GM19238 (cell line): ENCODE results near the gene UBE2Q1.

Experiments used
- DNase-seq: peaks from one replicate; pipeline ENCODE4 v3.0.0; 2011; ENCODE audit warnings: low spot score; ENCODE audit not compliant: insufficient read length

The UBE2Q1 gene

DNA sequence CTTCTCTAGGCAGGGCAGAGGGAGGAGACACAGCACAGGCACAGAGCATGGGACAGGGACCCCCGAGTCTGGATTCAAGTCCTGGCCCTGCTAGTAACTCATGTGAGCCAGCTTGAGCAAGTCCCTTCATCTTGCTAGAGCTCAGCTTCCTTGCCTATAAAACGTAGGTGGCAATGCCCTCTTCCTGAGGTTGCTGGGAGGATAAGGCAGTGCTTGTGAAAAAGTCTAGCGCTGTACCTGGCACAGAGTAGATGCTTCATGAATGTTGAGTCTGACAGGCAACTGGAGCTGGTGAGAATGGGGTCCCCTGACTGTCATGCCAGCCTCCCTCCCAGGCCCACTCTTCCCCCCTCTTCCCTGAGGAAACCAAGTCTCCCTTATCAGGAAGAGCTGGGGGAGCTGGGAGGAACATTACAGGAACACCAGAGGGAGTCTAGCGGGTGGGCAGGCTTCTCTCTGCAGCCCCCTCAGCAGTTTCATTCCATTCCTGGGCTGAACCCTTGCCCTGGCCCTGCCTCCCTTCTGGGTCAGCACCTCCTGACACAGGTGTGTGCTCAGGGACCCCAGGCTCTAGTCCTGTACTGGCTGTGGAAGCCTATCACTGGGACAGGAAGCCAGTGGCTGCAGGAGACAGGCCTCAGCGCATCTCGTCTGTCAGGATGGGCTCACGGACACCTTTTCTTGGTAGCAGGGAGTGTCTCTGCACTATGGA lies 19.0 kb upstream of the UBE2Q1 start:
- DNase-seq: no peak

DNA sequence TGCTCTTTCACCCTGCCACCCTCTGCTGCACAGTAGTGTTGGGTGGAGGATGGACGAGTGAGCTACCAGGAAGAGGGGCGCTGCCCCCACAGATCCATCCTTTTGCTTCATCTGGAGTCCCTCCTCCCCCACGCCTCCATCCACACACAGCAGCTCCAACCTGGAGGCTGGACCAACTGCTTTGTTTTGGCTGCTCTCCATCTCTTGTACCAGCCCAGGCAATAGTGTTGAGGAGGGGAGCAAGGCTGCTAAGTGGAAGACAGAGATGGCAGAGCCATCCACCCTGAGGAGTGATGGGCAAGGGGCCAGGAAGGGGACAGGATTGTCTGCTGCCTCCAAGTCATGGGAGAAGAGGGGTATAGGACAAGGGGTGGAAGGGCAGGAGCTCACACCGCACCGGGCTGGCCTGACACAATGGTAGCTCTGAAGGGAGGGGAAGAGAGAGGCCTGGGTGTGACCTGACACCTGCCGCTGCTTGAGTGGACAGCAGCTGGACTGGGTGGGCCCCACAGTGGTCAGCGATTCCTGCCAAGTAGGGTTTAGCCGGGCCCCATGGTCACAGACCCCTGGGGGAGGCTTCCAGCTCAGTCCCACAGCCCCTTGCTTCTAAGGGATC lies 17.6 kb upstream of the UBE2Q1 start:
- DNase-seq: no peak

DNA sequence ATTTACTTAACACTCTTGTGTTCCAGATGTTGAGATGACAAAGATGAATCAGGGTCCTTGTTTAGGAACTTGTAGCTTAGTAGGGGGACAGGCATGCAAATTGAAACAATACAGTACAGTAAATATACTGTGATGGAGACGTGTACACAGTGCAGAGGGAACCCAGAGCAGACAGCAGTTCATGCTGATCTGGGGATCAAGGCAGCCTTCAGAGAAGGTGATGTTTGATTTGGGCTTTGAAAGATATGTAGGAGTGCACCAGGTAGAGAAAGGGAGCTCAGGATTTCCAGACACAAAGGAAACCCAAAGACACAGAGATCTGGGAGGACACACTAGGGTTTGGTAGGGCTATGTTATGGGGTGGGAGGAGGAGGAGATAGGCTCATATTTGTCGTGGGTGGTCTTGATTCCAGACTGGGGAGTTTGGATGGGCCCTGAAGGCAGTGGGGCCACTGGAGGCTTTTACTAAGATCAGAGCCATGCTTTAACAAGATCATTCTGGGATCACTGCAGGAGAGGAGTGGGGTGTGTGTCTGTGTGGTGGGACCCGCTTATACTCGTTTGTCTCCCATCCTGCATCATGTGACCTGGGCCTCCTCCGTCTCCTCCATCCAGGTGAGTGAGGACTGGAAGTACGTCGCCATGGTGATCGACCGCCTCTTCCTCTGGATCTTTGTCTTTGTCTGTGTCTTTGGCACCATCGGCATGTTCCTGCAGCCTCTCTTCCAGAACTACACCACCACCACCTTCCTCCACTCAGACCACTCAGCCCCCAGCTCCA lies 16.9 kb upstream of the UBE2Q1 start:
- DNase-seq: no peak

DNA sequence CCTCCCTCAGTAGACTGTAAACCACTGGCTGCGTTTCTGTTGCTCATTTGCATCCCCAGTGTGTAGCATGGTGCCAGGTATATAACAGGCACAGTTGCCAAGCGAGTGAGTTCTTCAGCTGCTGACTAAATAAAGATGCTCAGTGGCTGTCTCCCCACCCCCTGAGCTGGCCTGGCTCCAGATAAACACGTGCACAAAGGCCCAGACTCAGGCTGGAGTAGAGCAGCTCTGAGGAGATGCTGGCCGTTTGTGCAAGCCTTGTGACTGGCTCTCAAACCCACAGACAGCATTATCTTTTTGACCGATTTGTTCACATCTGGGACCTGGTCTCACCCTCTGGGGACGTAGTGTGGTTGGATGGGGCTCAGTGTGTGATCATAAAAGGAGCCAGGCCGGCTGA lies 16.3 kb upstream of the UBE2Q1 start:
- no peak for DNase-seq

DNA sequence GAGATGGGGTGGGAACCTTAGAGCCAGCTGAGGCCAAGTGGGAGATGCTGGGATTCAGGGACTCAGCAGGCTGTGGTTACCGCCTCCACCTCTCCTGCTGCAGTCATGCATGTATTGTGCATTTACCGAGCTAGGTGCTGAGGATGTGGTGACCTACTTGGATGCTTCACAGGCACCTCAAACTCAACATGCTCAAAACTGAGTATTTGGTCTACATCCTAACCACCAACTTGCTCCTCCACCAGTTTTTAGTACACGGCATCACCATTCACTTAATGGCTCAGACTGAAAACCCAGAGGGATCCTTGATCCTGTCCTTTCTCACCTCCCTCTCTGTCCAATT lies 14.7 kb upstream of the UBE2Q1 start:
- no peak for DNase-seq

DNA sequence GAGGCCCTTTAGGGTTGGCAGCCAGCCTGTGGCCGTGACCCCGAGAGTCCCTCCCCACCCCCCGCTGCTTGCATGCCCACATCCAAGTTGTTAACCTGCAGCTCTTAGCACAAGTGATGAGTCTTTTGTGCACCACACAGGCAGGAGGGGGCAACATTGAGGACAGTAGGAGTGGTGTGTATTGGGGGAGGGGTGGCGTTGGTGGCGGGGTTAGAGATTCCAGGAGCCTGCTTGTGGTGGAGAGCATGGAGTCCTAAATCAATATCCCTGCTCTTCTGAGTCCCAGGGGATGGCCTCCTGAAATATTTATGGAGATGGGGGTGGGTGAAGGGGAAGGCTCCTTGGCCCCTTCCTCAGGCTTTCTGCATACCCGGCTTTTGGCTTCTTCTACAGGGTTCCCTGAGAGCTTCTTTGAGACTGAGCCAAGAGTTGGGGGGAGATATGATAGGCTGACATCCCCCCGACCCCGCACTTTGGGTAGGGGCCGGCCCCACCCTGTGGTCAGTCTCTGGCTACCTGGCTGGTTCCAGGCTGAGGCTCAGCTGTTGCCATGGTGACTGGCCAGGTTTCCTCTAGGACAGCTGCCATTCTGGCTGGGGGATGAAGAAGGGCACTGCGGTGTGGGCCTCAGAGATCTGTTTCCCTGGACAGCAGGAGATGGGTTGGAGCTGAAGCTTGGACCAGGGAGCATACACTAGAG lies 14.2 kb upstream of the UBE2Q1 start:
- DNase-seq: no peak

DNA sequence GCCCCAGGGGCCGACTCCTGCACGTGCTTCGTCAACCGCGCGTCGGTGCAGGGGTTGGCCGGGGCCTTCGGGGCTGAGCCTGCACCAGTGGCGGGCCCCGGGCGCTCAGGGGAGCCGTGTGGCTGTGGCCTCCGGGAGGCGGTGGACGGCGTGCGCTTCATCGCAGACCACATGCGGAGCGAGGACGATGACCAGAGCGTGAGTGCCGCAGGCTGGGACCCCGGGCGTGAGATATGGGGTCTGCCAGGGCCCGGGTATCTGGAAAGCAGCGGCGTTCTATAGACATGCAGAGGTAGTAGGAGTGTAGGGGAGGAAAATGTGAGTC lies 13.5 kb upstream of the UBE2Q1 start:
- DNase-seq: no peak

DNA sequence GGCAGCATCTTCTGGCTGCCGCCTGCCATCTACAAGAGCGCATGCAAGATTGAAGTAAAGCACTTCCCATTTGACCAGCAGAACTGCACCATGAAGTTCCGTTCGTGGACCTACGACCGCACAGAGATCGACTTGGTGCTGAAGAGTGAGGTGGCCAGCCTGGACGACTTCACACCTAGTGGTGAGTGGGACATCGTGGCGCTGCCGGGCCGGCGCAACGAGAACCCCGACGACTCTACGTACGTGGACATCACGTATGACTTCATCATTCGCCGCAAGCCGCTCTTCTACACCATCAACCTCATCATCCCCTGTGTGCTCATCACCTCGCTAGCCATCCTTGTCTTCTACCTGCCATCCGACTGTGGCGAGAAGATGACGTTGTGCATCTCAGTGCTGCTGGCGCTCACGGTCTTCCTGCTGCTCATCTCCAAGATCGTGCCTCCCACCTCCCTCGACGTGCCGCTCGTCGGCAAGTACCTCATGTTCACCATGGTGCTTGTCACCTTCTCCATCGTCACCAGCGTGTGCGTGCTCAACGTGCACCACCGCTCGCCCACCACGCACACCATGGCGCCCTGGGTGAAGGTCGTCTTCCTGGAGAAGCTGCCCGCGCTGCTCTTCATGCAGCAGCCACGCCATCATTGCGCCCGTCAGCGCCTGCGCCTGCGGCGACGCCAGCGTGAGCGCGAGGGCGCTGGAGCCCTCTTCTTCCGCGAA lies 12.9 kb upstream of the UBE2Q1 start:
- no peak for DNase-seq

DNA sequence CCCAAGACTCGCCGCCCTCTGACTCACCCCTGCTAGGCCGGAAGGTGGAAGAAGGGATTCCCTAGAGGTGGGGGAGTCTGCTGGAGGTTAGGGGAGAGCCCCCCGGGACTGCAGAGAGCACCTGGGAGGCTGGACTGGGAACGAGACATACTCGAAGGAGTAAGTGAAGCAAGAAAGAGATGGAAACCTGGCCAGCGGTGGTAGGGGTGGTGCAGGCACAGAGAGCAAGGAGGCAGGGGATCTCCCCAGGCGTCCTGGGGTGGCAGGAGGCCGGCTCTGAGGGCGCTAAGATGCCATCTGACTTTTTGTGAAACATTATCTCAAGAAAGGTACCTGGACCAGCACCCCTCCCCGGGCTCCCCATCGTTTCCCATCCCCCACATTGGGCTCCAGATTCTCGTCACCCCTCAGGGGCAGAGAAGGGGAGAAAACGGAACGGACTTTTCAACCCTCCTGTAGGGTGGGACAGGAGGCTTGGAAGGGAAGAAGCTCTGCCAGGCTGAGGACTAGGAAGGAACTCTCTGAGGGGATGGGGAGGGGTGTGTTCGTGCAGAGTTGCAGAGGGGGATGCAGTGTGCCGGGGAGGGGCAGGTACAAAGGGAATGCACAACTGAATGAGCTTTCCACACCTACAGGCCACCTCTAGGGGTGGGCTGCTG lies 9.8 kb upstream of the UBE2Q1 start:
- no peak for DNase-seq

DNA sequence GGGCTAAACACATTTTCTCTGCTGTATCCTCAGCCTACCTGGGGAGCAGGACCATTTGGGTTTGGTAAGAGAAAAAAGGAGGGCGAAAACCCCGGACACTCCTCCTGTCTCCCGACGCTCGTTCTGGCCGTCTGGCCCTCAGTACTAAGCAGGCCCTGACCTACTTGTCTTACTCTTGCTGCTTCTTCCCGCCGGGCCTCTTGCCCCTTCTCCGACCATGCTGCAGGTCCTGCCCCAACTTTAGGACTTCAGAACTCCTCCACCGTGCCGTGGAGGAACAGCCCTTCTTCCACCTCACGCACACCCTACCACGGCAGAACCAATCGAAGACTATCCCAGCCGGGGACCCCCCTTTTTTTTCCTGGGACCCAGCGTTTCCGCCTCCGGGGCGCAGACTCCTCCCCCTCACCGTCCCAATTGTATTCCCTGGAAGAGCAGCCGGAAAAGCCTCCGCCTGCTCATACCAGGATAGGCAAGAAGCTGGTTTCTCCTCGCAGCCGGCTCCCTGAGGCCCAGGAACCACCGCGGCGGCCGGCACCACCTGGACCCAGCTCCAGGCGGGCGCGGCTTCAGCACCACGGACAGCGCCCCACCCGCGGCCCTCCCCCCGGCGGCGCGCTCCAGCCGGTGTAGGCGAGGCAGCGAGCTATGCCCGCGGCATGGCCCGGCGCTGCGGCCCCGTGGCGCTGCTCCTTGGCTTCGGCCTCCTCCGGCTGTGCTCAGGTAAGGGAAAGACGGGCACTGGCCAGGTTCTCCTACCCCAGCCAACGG lies 9.1 kb upstream of the UBE2Q1 start, which contains the start of gene CHRNB2:
Gene CHRNB2, plus strand, starts transcription at position 393 of the 771 bp plus-strand sequence. Its CDS starts 267 bp downstream, at position 660.
- peak; percentile 81 for DNase-seq

DNA sequence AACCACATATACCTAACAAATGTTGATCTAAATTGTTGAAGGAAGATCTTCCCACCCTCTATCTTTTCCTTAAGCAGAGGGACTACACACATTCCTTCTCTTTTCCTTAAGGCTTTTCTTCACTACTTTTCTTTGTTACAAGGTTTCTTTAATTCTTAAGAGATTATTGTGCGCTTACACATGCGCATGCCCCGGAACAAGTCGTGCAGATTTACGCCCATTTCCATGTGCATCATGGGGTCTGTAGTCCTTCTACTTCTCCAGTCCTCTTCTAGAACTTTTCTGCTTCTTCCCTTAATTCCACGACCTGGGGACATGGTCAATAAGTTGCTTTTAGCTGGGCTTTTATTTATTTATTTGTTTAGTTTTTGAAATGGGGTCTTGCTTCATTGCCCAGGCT lies 7.4 kb upstream of the UBE2Q1 start:
- no peak for DNase-seq

DNA sequence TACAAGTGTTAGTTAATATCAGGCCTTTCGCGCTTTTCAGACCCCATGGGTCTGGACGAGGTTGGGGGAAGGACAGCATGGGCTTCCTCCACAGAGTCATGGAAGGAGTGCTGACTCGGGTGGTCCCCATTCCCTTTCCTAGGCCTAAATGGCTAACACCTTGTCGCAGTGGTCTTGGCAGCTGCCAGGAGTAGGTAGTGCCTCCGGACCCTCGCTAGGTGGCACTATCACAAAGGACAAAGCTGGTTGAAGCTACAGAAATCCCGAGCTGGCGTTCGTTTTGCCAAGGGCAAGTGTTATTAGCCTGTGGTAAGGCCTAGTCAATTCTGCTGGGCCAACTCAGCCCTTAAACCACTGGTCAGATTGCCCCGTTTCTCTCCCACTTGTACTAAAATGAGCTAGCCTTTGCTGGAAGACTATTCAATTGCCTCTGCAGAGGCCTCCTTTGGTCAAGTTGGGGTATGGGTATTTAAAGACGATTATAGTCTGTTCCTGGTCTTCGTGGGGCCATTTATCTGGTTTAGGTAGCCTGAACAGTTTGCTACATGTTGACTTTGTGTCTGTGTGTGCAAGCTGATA lies 1.1 kb upstream of the UBE2Q1 start:
- peak; percentile 69 for DNase-seq

DNA sequence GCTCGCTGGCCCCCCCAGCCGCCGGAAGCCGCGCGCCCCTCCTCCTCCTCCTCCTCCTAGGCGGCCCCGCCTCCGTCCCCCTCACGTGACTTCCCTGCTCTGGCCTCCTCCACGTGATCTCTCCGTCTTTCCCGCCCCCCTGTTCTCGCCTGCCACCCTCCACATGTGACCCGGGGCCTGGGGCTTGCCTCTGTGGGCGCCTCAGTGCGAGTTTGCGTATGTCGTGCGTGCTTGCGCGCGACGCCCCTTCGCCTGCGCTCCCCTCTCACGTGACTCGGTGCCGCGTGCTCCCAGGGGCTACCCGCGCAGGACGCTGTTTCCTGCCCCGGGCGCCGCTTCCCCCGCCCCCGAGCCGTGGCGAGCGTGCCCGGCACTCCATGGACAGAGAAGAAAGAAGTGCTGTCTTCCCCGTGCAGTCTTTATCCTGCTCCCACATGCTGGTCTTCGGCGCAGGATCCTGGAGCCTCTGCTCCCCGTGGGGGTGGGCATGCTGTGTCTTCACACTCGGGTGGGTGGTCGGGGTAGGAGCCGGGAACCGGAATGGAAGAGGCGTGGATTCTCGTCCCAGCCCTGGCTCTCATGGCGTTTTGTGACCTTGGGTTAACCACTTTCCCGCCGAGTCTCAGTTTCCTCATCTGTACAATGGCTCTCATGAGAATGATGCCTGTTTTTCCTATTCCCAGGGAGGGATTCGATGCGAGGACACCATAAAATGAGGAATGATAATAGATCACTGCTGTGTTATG lies 431 bp upstream of the UBE2Q1 start:
- peak; percentile 96 for DNase-seq

DNA sequence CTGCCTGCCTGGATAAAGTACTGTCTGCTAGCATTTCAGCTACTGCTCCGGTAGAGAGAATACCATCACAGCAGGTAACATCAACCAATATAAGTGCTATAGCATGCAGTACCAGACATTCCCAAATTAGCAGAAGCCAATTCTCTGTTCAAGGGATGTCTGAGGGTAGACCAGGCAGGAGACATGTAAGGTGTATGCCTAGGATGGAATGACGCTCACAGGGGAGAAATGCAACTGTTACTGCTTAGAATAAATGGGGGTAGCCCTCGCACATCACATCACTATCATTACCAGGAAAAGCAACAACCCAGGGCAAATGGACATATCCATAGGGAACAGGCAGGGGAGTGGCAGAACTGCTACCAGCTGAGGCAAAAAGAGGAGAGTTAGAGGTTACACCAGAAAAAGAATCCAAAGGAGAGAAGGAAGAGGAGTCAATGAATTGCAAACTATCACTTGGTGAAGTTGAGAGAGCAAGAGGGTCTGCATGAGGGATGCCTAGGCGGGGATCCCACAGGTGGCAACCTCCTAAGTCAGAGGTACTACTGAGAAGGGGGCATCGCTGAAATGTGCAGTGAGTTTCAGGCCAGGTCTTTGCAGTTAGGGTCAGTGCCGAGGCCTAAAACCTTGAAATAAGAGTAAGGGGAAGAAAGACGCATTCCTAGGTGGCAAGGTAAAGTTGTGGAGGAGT lies 1.1 kb downstream of the UBE2Q1 start:
- DNase-seq: no peak

DNA sequence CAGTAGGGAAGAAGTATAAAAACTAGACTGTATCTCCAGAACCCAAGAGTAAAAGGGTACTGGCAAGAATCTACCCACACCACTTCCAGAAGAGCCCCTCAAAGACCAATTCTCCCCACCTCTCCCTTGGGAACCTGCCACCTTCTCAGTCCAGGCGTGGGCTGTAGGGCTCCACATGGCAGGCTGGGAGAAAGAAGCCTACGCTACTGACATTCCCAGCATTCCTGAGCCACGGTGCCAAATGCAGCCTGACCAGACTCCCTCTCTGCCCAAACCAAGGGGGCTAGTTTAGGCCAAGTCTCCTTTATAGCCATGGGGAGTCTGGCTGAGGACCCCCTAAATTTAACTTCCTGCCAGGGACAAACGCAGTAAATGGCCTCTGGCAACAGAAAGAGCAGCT lies 2.0 kb downstream of the UBE2Q1 start:
- no peak for DNase-seq

DNA sequence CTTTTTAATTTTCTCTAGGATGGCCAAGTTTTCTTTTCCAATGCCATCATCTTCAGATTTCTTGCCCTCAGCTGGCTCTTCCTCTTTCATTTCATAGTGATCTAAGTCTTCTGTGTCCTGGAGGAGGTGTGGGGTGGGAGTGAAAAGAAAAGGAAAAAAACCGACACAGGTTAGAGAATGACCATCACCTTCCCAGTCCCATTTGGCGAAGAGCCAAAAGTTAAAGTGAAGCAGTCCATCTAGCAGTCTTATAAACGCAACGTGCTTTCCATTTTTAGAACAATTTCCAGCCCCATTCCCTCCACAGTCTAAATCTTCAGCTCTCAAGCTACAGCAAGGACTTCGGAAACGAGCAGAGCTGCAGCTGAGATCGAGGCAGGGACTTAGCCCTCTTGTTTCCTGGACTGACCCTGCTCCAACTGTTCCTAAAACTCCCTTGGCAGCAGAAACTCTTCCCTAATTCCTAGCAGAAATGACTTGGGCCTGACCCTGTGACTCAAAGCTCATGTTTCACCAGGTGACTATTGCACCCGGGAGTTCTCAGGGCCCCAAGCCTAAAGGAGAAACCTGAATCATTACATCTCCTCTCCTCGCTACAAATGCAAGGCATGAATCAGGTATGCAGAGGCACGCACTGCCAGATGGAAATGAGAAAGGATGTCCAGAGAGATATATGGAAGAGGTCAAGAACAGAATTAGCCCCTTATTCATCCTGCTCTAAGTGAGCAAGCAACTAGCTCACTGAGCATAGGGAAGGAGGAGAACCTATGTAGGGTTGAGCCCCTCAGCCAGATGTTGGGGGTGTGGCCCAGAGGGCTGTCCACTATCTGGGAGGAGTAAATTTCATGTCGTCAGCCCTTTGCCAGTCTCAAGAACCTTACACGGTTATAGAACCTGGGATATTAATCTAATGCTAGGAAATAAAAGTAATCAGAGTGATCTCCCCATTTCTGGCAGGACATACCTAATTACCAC lies 5.1 kb downstream of the UBE2Q1 start:
- no peak for DNase-seq

DNA sequence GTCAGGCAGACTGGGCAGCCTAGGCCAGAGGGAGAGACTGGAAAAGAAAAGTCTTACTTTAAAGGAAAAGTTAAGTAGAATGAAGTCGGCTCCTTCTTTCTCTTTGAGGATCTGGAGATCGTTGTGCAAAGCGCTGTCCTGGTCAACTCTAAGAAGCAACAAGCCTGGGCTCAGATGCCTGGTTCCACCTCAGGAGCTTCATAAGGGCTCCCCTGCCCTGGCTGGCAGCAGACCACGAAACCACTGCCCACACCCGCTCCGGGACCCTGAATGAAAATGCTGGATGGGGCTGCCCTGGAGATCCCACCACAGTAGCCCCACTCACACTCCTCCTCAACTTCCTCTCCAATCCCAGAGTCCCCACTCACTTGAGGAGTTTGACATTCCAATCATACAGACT lies 6.4 kb downstream of the UBE2Q1 start:
- no peak for DNase-seq
